SKM-1 treated with dmso at 0.1 percent for 144 hours (cell line): ENCODE measurements around the gene PHACTR2.
A peak's percentile ranks its signal among the peaks of the same experiment; 100 is the strongest.

Experiments used
- DNase-seq: peaks from one replicate; lab custom pipeline; 2025; ENCODE audit not compliant: unreplicated experiment; lab: John Stamatoyannopoulos, UW

PHACTR2 gene

GRCh38 chr6:143675382-143675900 is 2.3 kb upstream of the PHACTR2 start:
- no peak for DNase-seq

DNA sequence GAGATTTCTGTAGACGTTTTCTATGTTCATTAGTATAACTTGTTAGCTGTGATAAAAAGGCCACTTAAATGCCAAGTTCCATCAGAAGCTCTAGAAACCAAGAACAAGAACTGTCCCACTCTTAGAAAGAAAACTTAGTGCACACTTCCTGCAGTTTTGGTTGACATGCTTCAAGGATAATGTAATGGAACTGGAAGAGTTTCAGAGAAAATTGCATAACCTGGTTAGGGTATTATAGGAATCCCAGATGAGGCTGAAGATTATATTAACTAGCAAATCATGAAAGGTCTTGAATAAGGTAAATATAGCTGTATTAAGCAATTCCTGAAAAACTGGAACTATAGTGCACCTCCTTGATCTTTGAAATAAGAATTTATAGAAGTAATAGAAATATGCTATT is 1.8 kb upstream of the PHACTR2 start:
- no peak for DNase-seq

- DNase-seq = no peak
Measured at GRCh38 chr6:143676437-143677045, 1.2 kb upstream of the PHACTR2 start.

DNA sequence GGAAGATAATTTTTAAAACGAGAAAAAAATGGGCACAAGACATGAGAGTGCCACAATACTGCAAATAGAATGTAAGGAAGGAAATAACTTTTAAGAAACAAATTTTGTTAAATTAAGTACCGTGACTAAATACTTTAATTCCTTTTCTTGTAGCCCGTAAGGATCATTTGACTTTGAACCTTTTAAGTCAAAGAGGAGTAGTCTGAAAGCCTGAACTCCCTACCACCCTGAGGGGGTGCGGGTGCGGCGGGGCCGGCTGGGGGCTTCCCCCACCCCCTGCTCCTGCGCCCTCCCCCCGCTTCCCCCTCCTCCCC is 231 bp upstream of the PHACTR2 start:
- DNase-seq = no peak

GRCh38 chr6:143679041-143679440 is 1.3 kb downstream of the PHACTR2 start:
- no peak for DNase-seq

GRCh38 chr6:143680141-143680540 is 2.4 kb downstream of the PHACTR2 start:
- no peak for DNase-seq

GRCh38 chr6:143682805-143683204 is 5.0 kb downstream of the PHACTR2 start:
- no peak for DNase-seq

DNA sequence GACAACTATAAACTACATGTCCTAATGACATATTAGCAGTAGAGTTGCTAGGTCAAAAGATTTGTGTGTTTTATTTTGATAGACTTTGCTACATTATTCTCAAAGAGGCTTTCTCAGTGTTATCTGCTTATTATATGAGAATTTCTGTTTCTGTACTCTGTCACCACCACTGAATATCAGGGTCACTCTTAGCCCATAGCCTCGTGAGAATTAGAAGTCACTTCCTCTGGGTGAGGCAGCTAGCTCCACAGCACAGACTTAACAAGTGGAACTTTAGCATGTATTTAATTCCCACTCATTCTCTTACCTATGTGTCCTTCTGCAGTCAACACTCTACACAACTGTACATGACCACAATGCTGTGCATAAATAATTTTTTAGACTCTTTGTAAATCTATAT is 6.7 kb downstream of the PHACTR2 start:
- DNase-seq = no peak

GRCh38 chr6:143685653-143686052 is 7.9 kb downstream of the PHACTR2 start:
- DNase-seq = no peak

GRCh38 chr6:143687591-143687990 is 9.8 kb downstream of the PHACTR2 start:
- no peak for DNase-seq

- DNase-seq = no peak
Measured at GRCh38 chr6:143688681-143689080, 10.9 kb downstream of the PHACTR2 start.

GRCh38 chr6:143689852-143690251 is 12.1 kb downstream of the PHACTR2 start:
- DNase-seq = no peak

DNA sequence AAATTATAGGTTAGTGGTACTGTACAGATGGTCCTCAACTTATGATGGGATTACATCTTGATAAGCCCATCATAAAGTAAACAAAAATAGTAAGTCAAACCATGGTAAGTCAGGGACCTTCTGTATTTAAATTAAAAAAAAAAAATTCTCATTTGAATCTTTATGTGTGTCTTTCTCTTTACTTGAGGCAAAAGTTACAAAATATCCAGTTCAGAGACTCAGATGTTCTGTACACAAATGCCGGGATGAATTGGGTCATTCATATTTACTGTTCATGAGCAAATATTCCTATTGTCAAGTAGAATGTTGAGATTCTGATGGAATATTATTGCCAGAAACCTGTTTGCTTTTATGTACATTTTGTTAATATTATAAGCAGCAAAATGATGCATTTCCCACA is 13.4 kb downstream of the PHACTR2 start:
- no peak for DNase-seq

- DNase-seq = no peak
Measured at GRCh38 chr6:143691900-143692636, 14.3 kb downstream of the PHACTR2 start.

GRCh38 chr6:143692696-143693095 is 14.9 kb downstream of the PHACTR2 start:
- DNase-seq = peak; percentile 35

DNA sequence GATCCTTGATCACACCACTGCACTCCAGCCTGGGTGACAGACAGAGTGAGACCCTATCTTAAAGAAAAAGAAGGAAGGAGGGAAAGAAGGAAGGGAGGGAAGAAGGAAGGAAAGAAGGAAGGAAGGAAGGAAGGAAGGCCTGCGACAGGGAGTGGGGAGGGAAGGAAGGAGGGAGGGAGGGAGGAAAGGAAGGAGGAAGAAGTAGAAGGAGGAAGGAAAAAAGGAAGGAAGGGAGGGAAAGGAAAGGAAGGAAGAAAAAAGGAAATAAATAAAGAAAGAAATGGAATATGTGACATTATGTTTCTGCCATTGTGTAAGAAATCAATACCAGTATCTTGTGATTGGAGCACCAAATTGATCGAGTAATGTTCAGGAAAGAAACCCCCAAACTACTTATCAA is 16.2 kb downstream of the PHACTR2 start:
- no peak for DNase-seq

DNA sequence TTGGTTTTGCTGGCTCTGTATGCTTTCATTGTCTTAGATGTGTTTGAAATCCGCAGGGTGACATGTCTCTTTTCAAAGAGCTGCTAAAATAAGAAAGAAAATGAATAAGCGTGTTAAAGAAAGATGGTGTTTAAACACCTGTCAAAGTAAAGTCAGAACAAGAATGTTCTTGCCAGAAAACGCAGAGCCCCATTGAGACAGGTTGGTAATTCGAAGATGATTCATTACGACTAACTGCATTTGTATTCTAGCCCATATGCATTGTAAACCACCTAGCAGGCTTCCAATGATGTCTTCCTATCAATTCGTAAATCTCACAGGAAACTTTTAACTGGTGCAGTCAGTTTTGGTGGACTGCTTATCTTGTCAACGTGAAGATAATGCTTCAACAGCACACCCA is 16.8 kb downstream of the PHACTR2 start:
- no peak for DNase-seq

DNA sequence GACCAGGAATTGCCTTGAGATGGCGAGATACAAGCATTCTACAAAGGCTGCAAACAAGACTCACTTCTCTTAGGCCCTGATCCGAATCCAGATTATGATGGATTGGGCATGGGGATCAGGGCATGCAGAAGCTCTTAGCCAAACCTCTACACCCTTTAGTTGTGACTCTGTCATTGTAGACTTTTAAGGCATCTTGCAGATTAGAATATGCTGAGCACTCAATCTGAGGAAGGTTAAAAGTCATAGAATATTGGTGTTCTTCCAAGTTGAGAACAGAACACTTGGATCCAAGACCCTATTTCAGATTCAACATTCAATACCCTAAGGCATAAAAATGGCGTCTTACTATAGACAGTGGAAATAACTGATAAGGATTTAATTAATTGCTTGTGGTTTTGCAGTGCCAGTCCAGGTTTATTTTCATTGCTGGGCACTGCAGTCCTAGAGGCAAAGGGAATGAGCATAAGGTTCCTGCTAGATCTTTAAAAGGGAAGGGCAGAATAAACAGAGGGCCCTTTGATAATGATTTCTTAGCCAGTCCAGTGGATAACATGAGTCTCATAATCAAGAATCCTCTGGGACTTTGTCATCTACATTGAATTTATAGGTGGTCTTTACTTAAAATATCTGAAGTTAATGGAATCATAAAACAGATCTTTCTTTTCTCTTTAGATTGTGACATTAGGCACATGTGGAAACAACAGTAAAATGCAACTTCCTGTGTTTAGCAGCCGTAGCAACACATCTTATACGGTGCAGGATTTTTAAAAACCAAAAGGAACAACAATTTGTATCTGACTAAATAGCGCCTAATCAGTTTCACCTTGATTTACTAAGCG is 17.6 kb downstream of the PHACTR2 start:
- peak; percentile 30 for DNase-seq

DNA sequence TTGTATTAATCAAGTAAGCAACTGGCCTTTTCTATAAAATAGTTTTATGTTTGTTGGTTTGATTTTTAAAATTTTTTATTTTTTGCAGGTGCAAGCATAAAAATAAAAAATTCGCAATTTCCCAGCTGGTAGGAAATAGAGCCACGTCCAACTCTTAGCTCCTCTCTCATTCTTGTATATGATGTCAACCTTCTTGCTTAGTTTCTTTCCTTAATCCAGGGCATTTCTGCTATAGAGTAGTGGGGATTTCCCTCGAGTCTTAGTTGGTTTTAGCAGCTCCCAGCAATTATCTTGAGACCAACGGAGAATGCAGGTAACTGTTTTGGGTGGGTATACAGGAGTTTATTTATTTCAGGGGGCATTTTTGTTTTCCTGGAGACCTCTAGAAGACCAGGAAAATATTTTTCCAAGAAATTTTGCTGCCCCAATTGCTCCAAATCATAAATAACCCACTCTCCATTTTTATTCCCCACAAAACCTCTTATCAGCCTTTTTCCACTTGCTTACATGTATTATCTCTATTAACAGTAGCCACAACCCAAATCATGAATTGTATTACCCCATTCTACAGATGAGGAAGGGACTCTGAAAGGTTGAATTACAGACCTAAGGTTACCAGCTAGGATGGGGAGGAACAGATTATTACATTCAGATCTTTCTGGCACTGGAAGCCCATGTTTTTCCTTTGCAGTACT is 18.4 kb downstream of the PHACTR2 start:
- DNase-seq = no peak

GRCh38 chr6:143696664-143697000 is 18.9 kb downstream of the PHACTR2 start:
- no peak for DNase-seq

GRCh38 chr6:143697076-143697800 is 19.5 kb downstream of the PHACTR2 start:
- no peak for DNase-seq
